Astrocyte (in vitro differentiated cells and primary cell): ENCODE data around the gene FLNC.

Experiments
- EZH2 ChIP-seq: IDR thresholded peaks from 2 replicates; pipeline ENCODE4 v1.6.1; 2012; ENCODE audit warnings: mild to moderate bottlenecking, low read length, inconsistent platforms; ENCODE audit not compliant: insufficient read depth
- TF ChIP-seq, protein P1 (sequence below): IDR thresholded peaks from 2 replicates; pipeline ENCODE4 v1.5.1; 2011; ENCODE audit warnings: low read depth, mild to moderate bottlenecking, inconsistent platforms, low read length, moderate library complexity; ENCODE audit not compliant: insufficient read depth

DNA sequence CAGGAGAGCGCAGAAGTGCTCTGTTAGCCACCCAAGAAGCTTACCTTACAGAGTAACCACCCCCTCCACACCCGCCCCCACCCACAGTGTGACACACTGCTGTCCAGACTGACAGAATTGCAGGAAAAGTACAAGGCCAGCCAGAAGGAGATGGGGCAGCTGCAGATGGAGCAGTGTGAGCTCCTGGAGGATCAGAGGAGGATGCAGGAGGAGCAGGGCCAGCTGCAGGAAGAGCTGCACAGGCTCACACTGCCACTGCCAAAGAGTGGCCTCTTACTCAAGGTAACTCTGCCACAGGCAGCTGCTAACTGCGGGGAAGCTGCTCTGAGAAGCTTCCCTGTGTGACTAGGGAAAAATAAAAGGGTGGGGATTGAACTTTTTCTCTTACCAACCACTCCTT, 20.8 kb upstream of the FLNC start:
- TF ChIP-seq, protein P1, sequence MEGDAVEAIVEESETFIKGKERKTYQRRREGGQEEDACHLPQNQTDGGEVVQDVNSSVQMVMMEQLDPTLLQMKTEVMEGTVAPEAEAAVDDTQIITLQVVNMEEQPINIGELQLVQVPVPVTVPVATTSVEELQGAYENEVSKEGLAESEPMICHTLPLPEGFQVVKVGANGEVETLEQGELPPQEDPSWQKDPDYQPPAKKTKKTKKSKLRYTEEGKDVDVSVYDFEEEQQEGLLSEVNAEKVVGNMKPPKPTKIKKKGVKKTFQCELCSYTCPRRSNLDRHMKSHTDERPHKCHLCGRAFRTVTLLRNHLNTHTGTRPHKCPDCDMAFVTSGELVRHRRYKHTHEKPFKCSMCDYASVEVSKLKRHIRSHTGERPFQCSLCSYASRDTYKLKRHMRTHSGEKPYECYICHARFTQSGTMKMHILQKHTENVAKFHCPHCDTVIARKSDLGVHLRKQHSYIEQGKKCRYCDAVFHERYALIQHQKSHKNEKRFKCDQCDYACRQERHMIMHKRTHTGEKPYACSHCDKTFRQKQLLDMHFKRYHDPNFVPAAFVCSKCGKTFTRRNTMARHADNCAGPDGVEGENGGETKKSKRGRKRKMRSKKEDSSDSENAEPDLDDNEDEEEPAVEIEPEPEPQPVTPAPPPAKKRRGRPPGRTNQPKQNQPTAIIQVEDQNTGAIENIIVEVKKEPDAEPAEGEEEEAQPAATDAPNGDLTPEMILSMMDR = no peak
- TF ChIP-seq EZH2 = no peak
